Measurements from ENCODE around the gene LMAN2L.

DNA sequence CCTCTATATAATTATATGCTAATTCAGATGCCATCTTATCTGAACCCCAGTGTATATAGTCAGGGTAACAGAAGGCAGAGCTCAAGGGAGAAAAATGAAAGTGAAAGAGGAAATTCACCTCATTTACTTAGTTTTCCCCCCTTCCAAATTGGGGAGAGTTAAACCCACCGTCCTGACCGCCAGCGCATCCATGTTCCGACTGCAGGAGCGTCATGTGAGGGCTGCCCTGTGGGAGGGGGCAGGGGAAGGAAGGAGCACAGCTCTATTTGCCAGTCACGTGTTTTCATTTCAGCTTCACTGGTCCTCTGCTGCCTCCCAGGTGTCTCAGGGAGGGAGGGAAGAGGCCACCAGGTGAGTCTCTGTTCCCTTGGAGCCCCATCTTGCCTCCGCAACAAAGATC, 34.1 kb upstream of the LMAN2L start:
- TF ChIP-seq EP300 (IDR thresholded peaks at IDR 0.05) (no peak), POLR2A (IDR thresholded peaks at IDR 0.05) (no peak)
- TF ChIP-seq, protein P1, sequence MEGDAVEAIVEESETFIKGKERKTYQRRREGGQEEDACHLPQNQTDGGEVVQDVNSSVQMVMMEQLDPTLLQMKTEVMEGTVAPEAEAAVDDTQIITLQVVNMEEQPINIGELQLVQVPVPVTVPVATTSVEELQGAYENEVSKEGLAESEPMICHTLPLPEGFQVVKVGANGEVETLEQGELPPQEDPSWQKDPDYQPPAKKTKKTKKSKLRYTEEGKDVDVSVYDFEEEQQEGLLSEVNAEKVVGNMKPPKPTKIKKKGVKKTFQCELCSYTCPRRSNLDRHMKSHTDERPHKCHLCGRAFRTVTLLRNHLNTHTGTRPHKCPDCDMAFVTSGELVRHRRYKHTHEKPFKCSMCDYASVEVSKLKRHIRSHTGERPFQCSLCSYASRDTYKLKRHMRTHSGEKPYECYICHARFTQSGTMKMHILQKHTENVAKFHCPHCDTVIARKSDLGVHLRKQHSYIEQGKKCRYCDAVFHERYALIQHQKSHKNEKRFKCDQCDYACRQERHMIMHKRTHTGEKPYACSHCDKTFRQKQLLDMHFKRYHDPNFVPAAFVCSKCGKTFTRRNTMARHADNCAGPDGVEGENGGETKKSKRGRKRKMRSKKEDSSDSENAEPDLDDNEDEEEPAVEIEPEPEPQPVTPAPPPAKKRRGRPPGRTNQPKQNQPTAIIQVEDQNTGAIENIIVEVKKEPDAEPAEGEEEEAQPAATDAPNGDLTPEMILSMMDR (IDR thresholded peaks at IDR 0.05) = no peak
